ENCODE data around the gene DYDC2.

- TF ChIP-seq NPAS2 (CRISPR knock-in tag; IDR thresholded peaks at IDR 0.05; ENCODE audit: borderline replicate concordance), result no peak
- no peak for TF ChIP-seq CTCF (IDR thresholded peaks at IDR 0.05)
- no peak for TF ChIP-seq CBX2 (IDR thresholded peaks at IDR 0.05; ENCODE audit: borderline replicate concordance, low read depth)
- TF ChIP-seq POLR2A (IDR thresholded peaks at IDR 0.05; ENCODE audit: low read length), result no peak
- no peak for TF ChIP-seq MAX (IDR thresholded peaks at IDR 0.05)
- TF ChIP-seq RNF2 (IDR thresholded peaks at IDR 0.05; ENCODE audit: borderline replicate concordance, low read depth), result no peak
- no peak for TF ChIP-seq ESRRA (IDR thresholded peaks at IDR 0.05; ENCODE audit: borderline replicate concordance, low read length)
- TF ChIP-seq PBX3 (IDR thresholded peaks at IDR 0.05), result no peak
- TF ChIP-seq SMC3 (IDR thresholded peaks at IDR 0.05), result no peak
- TF ChIP-seq EP300 (IDR thresholded peaks at IDR 0.05), result no peak
- no peak for TF ChIP-seq KDM1A (IDR thresholded peaks at IDR 0.05; ENCODE audit: low read depth)
- TF ChIP-seq RAD21 (conservative IDR thresholded peaks at IDR 0.05 in 1 of 2, IDR thresholded peaks at IDR 0.05 in 1 of 2), result no peak
Observed at GRCh38 chr10:80324891-80325364, 31.7 kb upstream of the DYDC2 start.

All from A549 (cell line).